ENCODE results near the gene IL1RAP.

GRCh38 chr3:190525634-190526033 is 11.7 kb downstream of the IL1RAP start:
- TF ChIP-seq POLR2AphosphoS5 (IDR thresholded peaks at IDR 0.05): no peak
- no peak for TF ChIP-seq CTCF (IDR thresholded peaks at IDR 0.05)
- no peak for TF ChIP-seq POLR2A (IDR thresholded peaks at IDR 0.05)
